OCI-LY7 (cell line): ENCODE results near the gene SYNGR4. TPM values are rescaled to one million over a fixed set of nuclear protein-coding genes. Genes with fewer than 3 reads are reported as not detected.
A peak's percentile ranks its signal among the peaks of the same experiment; 100 is the strongest.

Experiments used
- BruUV-seq: library from RNA; stranded (reverse); fragments of 400-500 nt; replicated peaks from 2 replicates; lab custom pipeline; 2021; lab: Mats Ljungman, UMichigan
- CTCF ChIA-PET: fragments of 300-600 bp; sonication (Branson Sonifier 250); formaldehyde crosslinking; loops from one replicate; lab custom pipeline; 2022; ENCODE audit warnings: antibody characterized with exemption; ENCODE audit not compliant: unreplicated experiment; lab: Charles Lee
- POLR2A ChIA-PET: fragments of 300-600 bp; sonication (Branson Sonifier 250); formaldehyde crosslinking; loops from one replicate; lab custom pipeline; 2022; ENCODE audit warnings: antibody characterized with exemption; lab: Charles Lee
- DNase-seq: peaks from one replicate; pipeline ENCODE4 v3.0.0-alpha.2; 2015; ENCODE audit warnings: low spot score
- H2AFZ ChIP-seq: fragments of 200-600 bp; sonication (generic), shearing (Covaris generic); 2 replicates; pipeline ENCODE4 v1.6.1; 2014; ENCODE audit warnings: mild to moderate bottlenecking, antibody characterized with exemption, low read length, moderate library complexity
- H3K27ac ChIP-seq: fragments of 200-600 bp; sonication (generic); 2 replicates; pipeline ENCODE4 v1.5.1; 2014; ENCODE audit warnings: mixed run types, low read depth, mild to moderate bottlenecking, moderate library complexity, low read length, inconsistent platforms; ENCODE audit not compliant: poor library complexity, severe bottlenecking
- H3K36me3 ChIP-seq: fragments of 200-600 bp; sonication (generic); 2 replicates; pipeline ENCODE4 v1.6.1; 2014; ENCODE audit warnings: mild to moderate bottlenecking, antibody characterized with exemption, low read length, moderate library complexity, mixed read lengths; ENCODE audit not compliant: insufficient read depth
- H3K4me1 ChIP-seq: fragments of 200-600 bp; sonication (generic); 2 replicates; pipeline ENCODE4 v1.5.1; 2014; ENCODE audit warnings: mild to moderate bottlenecking, low read length; ENCODE audit not compliant: insufficient read depth, poor library complexity, severe bottlenecking
- H3K4me2 ChIP-seq: fragments of 200-600 bp; sonication (generic); 2 replicates; pipeline ENCODE4 v1.6.1; 2014; ENCODE audit warnings: mild to moderate bottlenecking, low read length
- H3K4me3 ChIP-seq: fragments of 200-600 bp; sonication (generic); 2 replicates; pipeline ENCODE4 v1.5.1; 2014; ENCODE audit warnings: mild to moderate bottlenecking, low read depth, low read length; ENCODE audit not compliant: poor library complexity, severe bottlenecking
- H3K79me2 ChIP-seq: fragments of 200-600 bp; sonication (generic); 2 replicates; pipeline ENCODE4 v1.6.1; 2016; ENCODE audit warnings: low read depth, mild to moderate bottlenecking, low read length, moderate library complexity, mixed read lengths; ENCODE audit not compliant: insufficient read depth
- H3K9me2 ChIP-seq: fragments of 200-600 bp; sonication (generic); 2 replicates; pipeline ENCODE4 v1.6.1; 2016; ENCODE audit warnings: mild to moderate bottlenecking, low read length, mixed read lengths; ENCODE audit not compliant: insufficient read depth
- H3K9me3 ChIP-seq: fragments of 200-600 bp; sonication (generic); 2 replicates; pipeline ENCODE4 v1.6.1; 2014; ENCODE audit warnings: mild to moderate bottlenecking, mixed run types, low read length, mixed read lengths
- H4K20me1 ChIP-seq: fragments of 200-600 bp; sonication (generic); 2 replicates; pipeline ENCODE4 v1.6.1; 2014; ENCODE audit warnings: mild to moderate bottlenecking, antibody characterized with exemption, low read length, moderate library complexity, mixed read lengths; ENCODE audit not compliant: insufficient read depth
- EZH2phosphoT487 ChIP-seq: fragments of 200-600 bp; sonication (generic); IDR thresholded peaks from 2 replicates; pipeline ENCODE4 v1.6.1; 2018; ENCODE audit warnings: low read depth, borderline replicate concordance, mild to moderate bottlenecking, mixed run types, antibody characterized with exemption, low read length, moderate library complexity, mixed read lengths
- intact Hi-C: fragments of 100-400 bp; cut with micrococcal nuclease; formaldehyde crosslinking; loops from one replicate; pipeline ENCODE4 v1.10.0; 2022; ENCODE audit not compliant: unreplicated experiment
- total RNA-seq, 2 experiments: library from RNA; depleted of rRNA in 1 of 2; stranded (reverse); fragments of >200 nt in 1 of 2; shearing (Covaris generic) in 1 of 2; gene quantifications; 2 replicates each; pipeline ENCODE4 v1.2.3, GENCODE V29; 2014 to 2022
- TF ChIP-seq, protein P1 (sequence below): fragments of 200-600 bp; sonication (generic); conservative IDR thresholded peaks from 2 replicates; pipeline ENCODE4 v1.5.1; 2014; ENCODE audit warnings: mild to moderate bottlenecking, antibody characterized with exemption, low read length, moderate library complexity, mixed read lengths

Gene SYNGR4
- total RNA-seq, 2 experiments from 2014 or later: 0.38 to 1.2 TPM

DNA sequence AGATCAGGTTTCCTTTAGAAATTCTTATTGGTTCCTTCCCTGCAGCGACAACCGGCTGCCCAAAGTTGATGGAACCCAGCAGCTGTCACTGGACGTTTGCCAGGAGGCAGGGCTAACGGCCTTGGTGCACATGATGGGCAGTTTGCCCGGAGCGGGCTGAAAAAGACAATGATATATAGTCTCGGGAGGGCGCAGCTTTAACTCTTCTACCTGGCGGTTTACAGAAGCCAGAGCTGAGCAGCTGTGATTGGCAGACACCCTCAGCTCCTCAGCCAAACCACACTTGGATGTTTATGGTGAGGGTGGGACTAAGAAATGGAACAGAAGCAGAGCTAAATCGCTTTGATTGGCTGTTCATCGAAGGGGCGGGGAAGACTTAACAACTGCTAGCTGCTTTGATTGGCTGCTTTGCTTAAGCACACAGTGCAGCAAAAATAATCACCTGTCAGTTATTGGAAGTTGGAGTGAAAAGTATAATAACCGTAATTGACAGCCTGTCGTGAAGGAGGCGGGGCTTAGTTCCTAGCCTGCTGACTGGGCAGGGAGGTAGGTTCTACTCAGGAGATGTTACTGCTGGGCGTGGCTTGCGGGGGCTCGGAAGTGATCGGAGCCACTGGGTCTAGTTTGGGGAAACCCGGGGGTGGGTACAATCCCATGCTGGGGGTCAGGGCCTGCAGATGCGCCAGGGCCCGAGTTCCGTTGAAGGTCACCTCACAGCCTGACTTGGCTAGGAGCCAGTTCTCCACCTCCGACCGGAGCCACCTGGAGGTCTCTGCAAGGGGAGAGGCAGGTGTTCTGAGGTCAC, 31.3 kb upstream of the SYNGR4 start:
- H3K9me2 ChIP-seq: no peaks in the 10 kb centered on the region
- H3K36me3 ChIP-seq: peaks cover 7% of the 10 kb centered on the region
- ChIA-PET CTCF (interaction anchor here (0.6 to 1.1 kb wide), 2 partner anchors 11 to 13 kb away, joined by 3 to 6 read pairs; a partner anchor contains a TSS), POLR2A (interaction anchor here (0.6 to 3.3 kb wide), 6 partner anchors 10 to 241 kb away, joined by 3 to 44 read pairs (median 3); partner anchors contain the start of genes SYNGR4 and TMEM143)
- H4K20me1 ChIP-seq: no peaks in the 10 kb centered on the region
- DNase-seq: peak; percentile 100
- peak overlapping the region; percentile 91 for H3K27ac ChIP-seq
- peak overlapping the region; percentile 72 for H3K4me3 ChIP-seq
- peak overlapping the region; percentile 94 for H3K4me2 ChIP-seq
- peaks cover 7% of the 10 kb centered on the region; the same call in 1 of the 2 replicates for H3K9me3 ChIP-seq
- intact Hi-C loops: loop anchor here (1.0 to 5.0 kb wide), 2 partner anchors 13 to 76 kb away; partner anchors contain the start of gene CARD8
- H3K4me1 ChIP-seq: peaks cover 51% of the 10 kb centered on the region
- no peak for TF ChIP-seq EZH2phosphoT487
- TF ChIP-seq, protein P1, sequence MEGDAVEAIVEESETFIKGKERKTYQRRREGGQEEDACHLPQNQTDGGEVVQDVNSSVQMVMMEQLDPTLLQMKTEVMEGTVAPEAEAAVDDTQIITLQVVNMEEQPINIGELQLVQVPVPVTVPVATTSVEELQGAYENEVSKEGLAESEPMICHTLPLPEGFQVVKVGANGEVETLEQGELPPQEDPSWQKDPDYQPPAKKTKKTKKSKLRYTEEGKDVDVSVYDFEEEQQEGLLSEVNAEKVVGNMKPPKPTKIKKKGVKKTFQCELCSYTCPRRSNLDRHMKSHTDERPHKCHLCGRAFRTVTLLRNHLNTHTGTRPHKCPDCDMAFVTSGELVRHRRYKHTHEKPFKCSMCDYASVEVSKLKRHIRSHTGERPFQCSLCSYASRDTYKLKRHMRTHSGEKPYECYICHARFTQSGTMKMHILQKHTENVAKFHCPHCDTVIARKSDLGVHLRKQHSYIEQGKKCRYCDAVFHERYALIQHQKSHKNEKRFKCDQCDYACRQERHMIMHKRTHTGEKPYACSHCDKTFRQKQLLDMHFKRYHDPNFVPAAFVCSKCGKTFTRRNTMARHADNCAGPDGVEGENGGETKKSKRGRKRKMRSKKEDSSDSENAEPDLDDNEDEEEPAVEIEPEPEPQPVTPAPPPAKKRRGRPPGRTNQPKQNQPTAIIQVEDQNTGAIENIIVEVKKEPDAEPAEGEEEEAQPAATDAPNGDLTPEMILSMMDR: no peak; the same call in 1 of the 2 replicates
- H2AFZ ChIP-seq: peak overlapping the region; percentile 40; the same call in 1 of the 2 replicates
- H3K79me2 ChIP-seq: no peaks in the 10 kb centered on the region
- BruUV-seq: TSS peak; percentile 76

GRCh38 chr19:48333467-48334384, 30.4 kb upstream of the SYNGR4 start:
- Histone ChIP-seq H3K79me2 (no peaks in the 10 kb centered on the region), H2AFZ (peak overlapping the region; percentile 48; the same call in 1 of the 2 replicates), H3K9me2 (no peaks in the 10 kb centered on the region), H3K27ac (peak overlapping the region; percentile 91), H3K4me2 (peak overlapping the region; percentile 94), H3K9me3 (peaks cover 3% of the 10 kb centered on the region; the same call in 1 of the 2 replicates), H3K4me3 (peak overlapping the region; percentile 72), H3K4me1 (peaks cover 50% of the 10 kb centered on the region), H4K20me1 (no peaks in the 10 kb centered on the region), H3K36me3 (peaks cover 3% of the 10 kb centered on the region)
- ChIA-PET CTCF (interaction anchor here (0.6 to 1.1 kb wide), 3 partner anchors 12 to 13 kb away, joined by 3 to 6 read pairs (median 6); a partner anchor contains a TSS), POLR2A (interaction anchor here (0.5 to 3.3 kb wide), 7 partner anchors 11 to 869 kb away, joined by 3 to 44 read pairs (median 4); partner anchors contain the start of genes SYNGR4 and TMEM143)
- DNase-seq: peak; percentile 96
- intact Hi-C loops: loop anchor here (1.0 to 5.0 kb wide), 2 partner anchors 13 to 76 kb away; partner anchors contain the start of gene CARD8
- TF ChIP-seq EZH2phosphoT487: no peak
- TF ChIP-seq, protein P1: peak; percentile 86
- BruUV-seq: no TSS peak
